Loucy (cell line): Measurements from ENCODE around the gene PARP3.

Experiments
- CTCF ChIP-seq: fragments of 200-600 bp; sonication (generic); conservative IDR thresholded peaks from 2 replicates; pipeline ENCODE4 v1.5.1; 2014; ENCODE audit warnings: mild to moderate bottlenecking, antibody characterized with exemption, low read length
- EZH2phosphoT487 ChIP-seq: fragments of 200-600 bp; IDR thresholded peaks from 2 replicates; pipeline ENCODE4 v1.6.1; 2018; ENCODE audit warnings: antibody characterized with exemption, mild to moderate bottlenecking, moderate library complexity, borderline replicate concordance

- TF ChIP-seq CTCF: no peak
- no peak for TF ChIP-seq EZH2phosphoT487
Measured at GRCh38 chr3:51974277-51974962, 32.3 kb downstream of the PARP3 start.
